Neural cell (in vitro differentiated cells): ENCODE results near the gene SLC6A3. TPM values are rescaled to one million over a fixed set of nuclear protein-coding genes. Genes with fewer than 3 reads are reported as not detected.

ENCODE experiments used
- H2AFZ ChIP-seq: fragments of 200-600, 300-800 bp; sonication (generic), shearing (Covaris generic); 2 replicates; pipeline ENCODE4 v1.6.0; 2014; ENCODE audit warnings: low read depth, mild to moderate bottlenecking, antibody characterized with exemption, low read length, moderate library complexity
- H3F3A ChIP-seq: fragments of 200-600 bp; shearing (Covaris generic); 2 replicates; pipeline ENCODE4 v1.6.1; 2016; ENCODE audit warnings: mild to moderate bottlenecking, moderate library complexity, mixed read lengths, antibody characterized with exemption, low read length; ENCODE audit not compliant: insufficient read depth, poor library complexity, severe bottlenecking
- H3K27ac ChIP-seq: fragments of 200-600, 300-800 bp; sonication (generic), shearing (Covaris generic); 2 replicates; pipeline ENCODE4 v1.5.1; 2014; ENCODE audit warnings: mild to moderate bottlenecking, low read length, moderate library complexity
- H3K27me3 ChIP-seq: fragments of 300-800, 200-600 bp; sonication (generic), shearing (Covaris generic); 2 replicates; pipeline ENCODE4 v1.6.0; 2014; ENCODE audit warnings: mild to moderate bottlenecking, low read depth, low read length, moderate library complexity; ENCODE audit not compliant: insufficient read depth
- H3K36me3 ChIP-seq: fragments of 300-800, 200-600 bp; sonication (generic), shearing (Covaris generic); 2 replicates; pipeline ENCODE4 v1.5.1; 2014; ENCODE audit warnings: mild to moderate bottlenecking, antibody characterized with exemption, low read length, moderate library complexity; ENCODE audit not compliant: insufficient read depth
- H3K4me2 ChIP-seq: fragments of 300-800, 200-600 bp; sonication (generic), shearing (Covaris generic); 2 replicates; pipeline ENCODE4 v1.6.0; 2014; ENCODE audit warnings: mild to moderate bottlenecking, low read length
- H3K4me3 ChIP-seq: fragments of 300-800, 200-600 bp; sonication (generic), shearing (Covaris generic); 2 replicates; pipeline ENCODE4 v1.5.1; 2014; ENCODE audit warnings: mild to moderate bottlenecking, low read length, moderate library complexity
- H3K79me2 ChIP-seq: fragments of 200-600 bp; shearing (Covaris generic); replicated peaks from 2 replicates; pipeline ENCODE4 v1.6.0; 2014; ENCODE audit warnings: mild to moderate bottlenecking, low read length, moderate library complexity; ENCODE audit not compliant: insufficient read depth
- H3K9ac ChIP-seq: fragments of 300-800, 200-600 bp; sonication (generic), shearing (Covaris generic); 2 replicates; pipeline ENCODE4 v1.6.1; 2016; ENCODE audit warnings: mild to moderate bottlenecking, low read length, mixed read lengths
- H3K9me2 ChIP-seq: fragments of 200-600 bp; shearing (Covaris generic); 2 replicates; pipeline ENCODE4 v1.6.1; 2016; ENCODE audit warnings: mild to moderate bottlenecking, low read length, mixed read lengths; ENCODE audit not compliant: insufficient read depth
- H3K9me3 ChIP-seq: fragments of 200-600, 300-800 bp; sonication (generic), shearing (Covaris generic); 2 replicates; pipeline ENCODE4 v1.6.1; 2016; ENCODE audit warnings: mild to moderate bottlenecking, mixed run types, low read length, moderate library complexity, mixed read lengths
- H4K20me1 ChIP-seq: fragments of 200-600 bp; shearing (Covaris generic); 2 replicates; pipeline ENCODE4 v1.6.1; 2016; ENCODE audit warnings: mild to moderate bottlenecking, mixed run types; ENCODE audit not compliant: insufficient read depth
- EP300 ChIP-seq: fragments of 450-650 bp; conservative IDR thresholded peaks from 2 replicates; pipeline ENCODE4 v1.6.1; 2014; ENCODE audit warnings: antibody characterized with exemption, mild to moderate bottlenecking, moderate library complexity; ENCODE audit not compliant: poor library complexity, severe bottlenecking
- EZH2 ChIP-seq: fragments of 200-600, 300-800 bp; shearing (Covaris generic), sonication (generic); IDR thresholded peaks from 2 replicates; pipeline ENCODE4 v1.6.1; 2014; ENCODE audit warnings: antibody characterized with exemption, low read length, borderline replicate concordance, mild to moderate bottlenecking; ENCODE audit not compliant: insufficient read depth, poor library complexity, severe bottlenecking
- MXI1 ChIP-seq: fragments of 450-650 bp; conservative IDR thresholded peaks from 2 replicates; pipeline ENCODE4 v1.6.1; 2014; ENCODE audit warnings: antibody characterized with exemption, mild to moderate bottlenecking; ENCODE audit not compliant: poor library complexity, severe bottlenecking
- POLR2AphosphoS5 ChIP-seq: IDR thresholded peaks from 2 replicates; pipeline ENCODE4 v1.6.1; 2012
- RAD21 ChIP-seq: fragments of 450-650 bp; conservative IDR thresholded peaks from 2 replicates; pipeline ENCODE4 v1.6.1; 2014; ENCODE audit warnings: antibody characterized with exemption, mild to moderate bottlenecking, moderate library complexity
- REST ChIP-seq: IDR thresholded peaks from 2 replicates; pipeline ENCODE4 v1.6.1; 2012; ENCODE audit warnings: borderline replicate concordance
- SMC3 ChIP-seq: fragments of 450-650 bp; conservative IDR thresholded peaks from 2 replicates; pipeline ENCODE4 v1.6.1; 2014; ENCODE audit warnings: antibody characterized with exemption, mild to moderate bottlenecking, moderate library complexity; ENCODE audit not compliant: poor library complexity
- TAF1 ChIP-seq: IDR thresholded peaks from 2 replicates; pipeline ENCODE4 v1.6.1; 2012; ENCODE audit warnings: low read depth
- polyA plus RNA-seq: library from polyadenylated mRNA; depleted of rRNA; stranded (reverse); fragments of >200 nt; gene quantifications from 2 replicates; pipeline ENCODE4 v1.2.3, GENCODE V29; 2014

The SLC6A3 gene
- polyA plus RNA-seq, 1 donor from 2014 or later: 0.77 TPM

GRCh38 chr5:1378096-1378495 lies 67.1 kb downstream of the SLC6A3 start:
- no peak overlapping the region for H3K27ac ChIP-seq
- no peaks in the 10 kb centered on the region for H3F3A ChIP-seq
- H3K27me3 ChIP-seq: no peaks in the 10 kb centered on the region
- H3K9me3 ChIP-seq: peaks cover 8% of the 10 kb centered on the region
- H3K4me3 ChIP-seq: no peak overlapping the region
- no peaks in the 10 kb centered on the region for H3K9me2 ChIP-seq
- H3K4me2 ChIP-seq: no peak overlapping the region
- TF ChIP-seq EP300 (no peak), EZH2 (no peak), MXI1 (no peak), SMC3 (no peak), TAF1 (no peak), REST (no peak), RAD21 (no peak)
- no peak overlapping the region for H3K9ac ChIP-seq
- H2AFZ ChIP-seq: no peak overlapping the region
- H3K36me3 ChIP-seq: no peaks in the 10 kb centered on the region
- no peaks in the 10 kb centered on the region for H4K20me1 ChIP-seq
- H3K79me2 ChIP-seq: no peaks in the 10 kb centered on the region

DNA sequence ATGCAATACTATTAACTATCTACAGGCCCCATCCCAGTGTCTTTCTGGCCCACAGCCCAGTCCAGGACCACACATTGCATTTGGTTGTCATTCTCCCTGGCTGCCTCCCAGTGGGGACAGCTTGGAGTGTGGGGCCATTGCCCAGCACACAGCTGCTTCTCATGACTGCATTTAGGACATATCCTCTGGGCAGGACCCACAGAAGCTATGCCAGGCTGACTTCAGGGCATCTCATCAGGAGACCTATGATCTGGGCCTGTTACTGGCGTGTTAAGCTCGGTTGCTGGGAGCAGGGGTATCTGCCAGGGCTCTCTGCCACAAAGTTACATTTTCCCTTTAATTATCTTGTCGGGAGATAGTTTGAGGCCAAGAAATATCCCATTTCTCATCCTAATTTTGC lies 68.3 kb downstream of the SLC6A3 start:
- Histone ChIP-seq H3K4me3 (no peak overlapping the region), H2AFZ (no peak overlapping the region), H3K9ac (no peak overlapping the region), H3K36me3 (no peaks in the 10 kb centered on the region), H4K20me1 (no peaks in the 10 kb centered on the region), H3K4me2 (no peak overlapping the region), H3K27ac (no peak overlapping the region), H3F3A (no peaks in the 10 kb centered on the region), H3K79me2 (no peaks in the 10 kb centered on the region), H3K27me3 (no peaks in the 10 kb centered on the region), H3K9me3 (peaks cover 8% of the 10 kb centered on the region), H3K9me2 (no peaks in the 10 kb centered on the region)
- no peak for TF ChIP-seq EZH2
- TF ChIP-seq SMC3: no peak
- no peak for TF ChIP-seq REST
- no peak for TF ChIP-seq EP300
- no peak for TF ChIP-seq POLR2AphosphoS5
